Activated T-helper 17 cell treated with anti-CD3 and anti-CD28 coated beads, Interleukin-2, amount 50 U/mL, for 72 hours (primary cell): ENCODE data around the gene ZWINT. TPM values are rescaled to one million over a fixed set of nuclear protein-coding genes. Genes with fewer than 3 reads are reported as not detected.

Source experiments
- ATAC-seq: fragments of 150-1000 bp; cut with Tn5 transposase; replicated peaks from 2 replicates; pipeline ENCODE4 v1.10.0; 2021; ENCODE audit warnings: mild to moderate bottlenecking, moderate library complexity
- H3K27ac Mint-ChIP-seq: one replicate; pipeline ENCODE4 v1.8.0; 2022; ENCODE audit warnings: mixed read lengths
- H3K27me3 Mint-ChIP-seq: one replicate; pipeline ENCODE4 v1.8.0; 2022; ENCODE audit warnings: mixed read lengths
- H3K36me3 Mint-ChIP-seq: one replicate; pipeline ENCODE4 v1.8.0; 2022; ENCODE audit warnings: low read depth, mild to moderate bottlenecking, mixed read lengths
- H3K4me1 Mint-ChIP-seq: one replicate; pipeline ENCODE4 v1.8.0; 2022; ENCODE audit warnings: mixed read lengths
- H3K4me3 Mint-ChIP-seq: one replicate; pipeline ENCODE4 v1.8.0; 2022; ENCODE audit warnings: mild to moderate bottlenecking, mixed read lengths
- H3K9me3 Mint-ChIP-seq: one replicate; pipeline ENCODE4 v1.8.0; 2022; ENCODE audit warnings: mixed read lengths
- total RNA-seq, 2 donors: library from RNA; stranded (reverse); gene quantifications; one replicate each; pipeline ENCODE4 v1.2.3, GENCODE V29; 2022

The ZWINT gene
- 100 to 1,000 TPM in 1 of 2 donors, 10 to 100 TPM in 1; 69.3 to 106 TPM for total RNA-seq

- H3K27ac Mint-ChIP-seq, result peak within 1 kb of the TSS; percentile 97
- peaks cover 6% of the 10 kb centered on the region for H3K4me1 Mint-ChIP-seq
- H3K4me3 Mint-ChIP-seq, result peak within 1 kb of the TSS; percentile 99
- ATAC-seq, result peak; percentile 98
- H3K27me3 Mint-ChIP-seq, result no peaks in the 10 kb centered on the region
- peaks cover 52% of the 10 kb centered on the region for H3K36me3 Mint-ChIP-seq
- H3K9me3 Mint-ChIP-seq, result no peaks in the 10 kb centered on the region
Measured at GRCh38 chr10:56360967-56361612, at the start of gene ZWINT. Gene ZWINT (minus strand): TSS chr10:56361259. CDS start chr10:56361236, 23 bp downstream.

GRCh38 chr10:56383806-56384205 is 22.7 kb upstream of the ZWINT start:
- Mint-ChIP-seq H3K4me3 (no peak overlapping the region), H3K27me3 (peaks cover 9% of the 10 kb centered on the region), H3K27ac (no peak overlapping the region), H3K4me1 (no peaks in the 10 kb centered on the region), H3K36me3 (no peaks in the 10 kb centered on the region), H3K9me3 (no peaks in the 10 kb centered on the region)
- no peak for ATAC-seq

GRCh38 chr10:56370217-56371113 is 9.4 kb upstream of the ZWINT start:
- no peak overlapping the region for H3K27ac Mint-ChIP-seq
- H3K36me3 Mint-ChIP-seq, result no peaks in the 10 kb centered on the region
- H3K4me1 Mint-ChIP-seq, result no peaks in the 10 kb centered on the region
- no peak for ATAC-seq
- H3K4me3 Mint-ChIP-seq, result no peak overlapping the region
- H3K9me3 Mint-ChIP-seq, result peaks cover 12% of the 10 kb centered on the region
- H3K27me3 Mint-ChIP-seq, result no peaks in the 10 kb centered on the region

- Mint-ChIP-seq H3K9me3 (no peaks in the 10 kb centered on the region), H3K4me1 (peaks cover 6% of the 10 kb centered on the region), H3K27ac (peak overlapping the region; percentile 97), H3K27me3 (no peaks in the 10 kb centered on the region), H3K4me3 (peak overlapping the region; percentile 99), H3K36me3 (peaks cover 56% of the 10 kb centered on the region)
- ATAC-seq, result no peak
Measured at GRCh38 chr10:56360583-56360966, 484 bp downstream of the ZWINT start.

- Mint-ChIP-seq H3K27me3 (no peaks in the 10 kb centered on the region), H3K9me3 (no peaks in the 10 kb centered on the region), H3K4me1 (peaks cover 6% of the 10 kb centered on the region), H3K27ac (no peak overlapping the region), H3K36me3 (peaks cover 63% of the 10 kb centered on the region), H3K4me3 (peak overlapping the region; percentile 99)
- no peak for ATAC-seq
Measured at GRCh38 chr10:56359837-56360236, 1.2 kb downstream of the ZWINT start.

GRCh38 chr10:56357018-56357417 is 4.0 kb downstream of the ZWINT start:
- Mint-ChIP-seq H3K4me1 (peaks cover 6% of the 10 kb centered on the region), H3K27ac (no peak overlapping the region), H3K9me3 (no peaks in the 10 kb centered on the region), H3K4me3 (no peak overlapping the region), H3K36me3 (peaks cover 63% of the 10 kb centered on the region), H3K27me3 (no peaks in the 10 kb centered on the region)
- ATAC-seq, result no peak

- Mint-ChIP-seq H3K9me3 (no peaks in the 10 kb centered on the region), H3K27me3 (no peaks in the 10 kb centered on the region), H3K4me3 (no peak overlapping the region), H3K36me3 (peaks cover 17% of the 10 kb centered on the region), H3K4me1 (no peaks in the 10 kb centered on the region), H3K27ac (no peak overlapping the region)
- ATAC-seq, result no peak
Measured at GRCh38 chr10:56351909-56352630, 9.0 kb downstream of the ZWINT start.

- no peaks in the 10 kb centered on the region for H3K36me3 Mint-ChIP-seq
- no peak overlapping the region for H3K27ac Mint-ChIP-seq
- H3K9me3 Mint-ChIP-seq, result no peaks in the 10 kb centered on the region
- H3K4me1 Mint-ChIP-seq, result no peaks in the 10 kb centered on the region
- no peak for ATAC-seq
- H3K27me3 Mint-ChIP-seq, result no peaks in the 10 kb centered on the region
- no peak overlapping the region for H3K4me3 Mint-ChIP-seq
Measured at GRCh38 chr10:56349611-56350010, 11.4 kb downstream of the ZWINT start.

GRCh38 chr10:56348101-56348500 is 13.0 kb downstream of the ZWINT start:
- no peaks in the 10 kb centered on the region for H3K27me3 Mint-ChIP-seq
- no peak for ATAC-seq
- no peaks in the 10 kb centered on the region for H3K4me1 Mint-ChIP-seq
- no peaks in the 10 kb centered on the region for H3K36me3 Mint-ChIP-seq
- no peak overlapping the region for H3K27ac Mint-ChIP-seq
- H3K4me3 Mint-ChIP-seq, result no peak overlapping the region
- peaks cover 1% of the 10 kb centered on the region for H3K9me3 Mint-ChIP-seq

- ATAC-seq, result no peak
- H3K4me3 Mint-ChIP-seq, result no peak overlapping the region
- no peaks in the 10 kb centered on the region for H3K27me3 Mint-ChIP-seq
- no peaks in the 10 kb centered on the region for H3K4me1 Mint-ChIP-seq
- H3K27ac Mint-ChIP-seq, result no peak overlapping the region
- H3K36me3 Mint-ChIP-seq, result no peaks in the 10 kb centered on the region
- peaks cover 3% of the 10 kb centered on the region for H3K9me3 Mint-ChIP-seq
Measured at GRCh38 chr10:56346845-56347415, 14.1 kb downstream of the ZWINT start.

- H3K27me3 Mint-ChIP-seq, result no peaks in the 10 kb centered on the region
- no peak overlapping the region for H3K27ac Mint-ChIP-seq
- peaks cover 6% of the 10 kb centered on the region for H3K9me3 Mint-ChIP-seq
- no peaks in the 10 kb centered on the region for H3K36me3 Mint-ChIP-seq
- no peaks in the 10 kb centered on the region for H3K4me1 Mint-ChIP-seq
- ATAC-seq, result no peak
- H3K4me3 Mint-ChIP-seq, result no peak overlapping the region
Measured at GRCh38 chr10:56341612-56342011, 19.4 kb downstream of the ZWINT start.

- no peak for ATAC-seq
- Mint-ChIP-seq H3K4me3 (no peak overlapping the region), H3K9me3 (no peaks in the 10 kb centered on the region), H3K36me3 (no peaks in the 10 kb centered on the region), H3K27ac (no peak overlapping the region), H3K4me1 (no peaks in the 10 kb centered on the region), H3K27me3 (peaks cover 2% of the 10 kb centered on the region)
Measured at GRCh38 chr10:56329961-56330360, 31.1 kb downstream of the ZWINT start.

- no peaks in the 10 kb centered on the region for H3K9me3 Mint-ChIP-seq
- ATAC-seq, result no peak
- H3K27ac Mint-ChIP-seq, result no peak overlapping the region
Measured at GRCh38 chr10:56327118-56327517, 33.9 kb downstream of the ZWINT start.

GRCh38 chr10:56319386-56319785 is 41.7 kb downstream of the ZWINT start:
- no peaks in the 10 kb centered on the region for H3K4me1 Mint-ChIP-seq
- ATAC-seq, result peak; percentile 21
- H3K27ac Mint-ChIP-seq, result no peak overlapping the region
- H3K36me3 Mint-ChIP-seq, result no peaks in the 10 kb centered on the region
- H3K27me3 Mint-ChIP-seq, result peaks cover 4% of the 10 kb centered on the region
- H3K9me3 Mint-ChIP-seq, result no peaks in the 10 kb centered on the region
- H3K4me3 Mint-ChIP-seq, result no peak overlapping the region

More at GRCh38 chr10:56327118-56327517, 33.9 kb downstream of the ZWINT start:
- H3K4me3 Mint-ChIP-seq, result no peak overlapping the region
- no peaks in the 10 kb centered on the region for H3K36me3 Mint-ChIP-seq
- peaks cover 7% of the 10 kb centered on the region for H3K27me3 Mint-ChIP-seq
- H3K4me1 Mint-ChIP-seq, result no peaks in the 10 kb centered on the region
